ENCODE results near the gene ZNF282.
"Not testable (repeated sequence)": the region's sequence is repeated elsewhere in the genome, so short reads cannot be mapped to it uniquely, and the experiment has no call there.

ZNF282 gene

DNA sequence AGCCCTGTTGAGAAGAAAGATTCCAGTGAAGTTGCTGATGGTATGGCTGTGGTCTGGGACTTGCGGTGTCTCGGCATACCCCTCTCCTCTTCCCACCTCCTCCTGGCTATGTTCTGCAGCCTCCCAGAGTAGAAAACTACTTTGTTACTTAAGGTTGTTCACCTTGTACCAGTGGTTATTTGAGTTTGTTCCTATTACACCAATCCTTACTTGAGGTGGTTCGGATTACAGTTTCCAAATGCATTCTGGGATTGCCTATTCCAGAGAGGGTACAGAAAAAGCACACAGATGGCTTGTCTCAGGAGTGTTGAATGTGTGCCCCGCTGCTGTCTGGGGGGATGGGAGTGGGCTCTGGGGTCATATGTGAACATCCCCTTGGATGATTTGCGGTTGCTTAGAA is 59.8 kb downstream of the ZNF282 start:
- DNase-seq, result no peak

DNA sequence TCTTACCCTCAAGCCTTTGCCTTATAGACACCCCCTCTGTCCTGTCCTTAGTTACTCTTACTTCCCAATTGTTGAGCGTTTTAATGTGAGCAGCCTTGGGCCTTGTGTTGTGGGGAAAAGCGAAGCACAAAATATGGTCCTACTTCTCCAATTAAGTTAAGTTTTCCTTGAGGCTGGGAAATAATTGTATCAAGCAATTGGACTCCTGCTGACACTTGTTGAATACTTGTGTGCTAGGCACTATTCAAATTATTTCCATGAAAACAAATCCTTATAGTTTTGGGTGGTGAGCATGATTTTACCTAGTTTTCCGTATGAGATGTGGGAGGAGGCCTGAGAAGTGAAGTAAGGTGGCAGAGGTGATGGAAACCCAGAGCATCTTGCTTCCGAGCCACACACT is 61.2 kb downstream of the ZNF282 start:
- no peak for DNase-seq

DNA sequence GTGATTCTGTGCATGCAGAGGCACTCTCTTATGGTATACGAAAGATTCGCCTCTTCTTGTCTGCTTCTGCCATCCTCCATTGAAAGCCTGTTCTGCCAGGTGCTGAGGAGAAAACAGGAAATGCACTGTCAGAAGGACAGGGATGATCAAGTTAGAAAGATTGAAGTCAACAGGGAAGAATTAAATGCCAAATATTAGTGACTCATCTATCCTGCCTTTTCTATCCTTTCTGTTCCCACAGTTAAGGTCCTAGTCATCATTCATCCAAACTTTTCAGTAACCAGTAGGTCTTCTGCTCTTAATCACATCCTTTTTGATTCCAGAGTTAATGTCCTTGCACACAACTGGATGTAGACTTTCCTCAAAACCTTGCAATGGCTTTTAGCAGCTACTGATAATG is 61.8 kb downstream of the ZNF282 start:
- DNase-seq, result no peak

DNA sequence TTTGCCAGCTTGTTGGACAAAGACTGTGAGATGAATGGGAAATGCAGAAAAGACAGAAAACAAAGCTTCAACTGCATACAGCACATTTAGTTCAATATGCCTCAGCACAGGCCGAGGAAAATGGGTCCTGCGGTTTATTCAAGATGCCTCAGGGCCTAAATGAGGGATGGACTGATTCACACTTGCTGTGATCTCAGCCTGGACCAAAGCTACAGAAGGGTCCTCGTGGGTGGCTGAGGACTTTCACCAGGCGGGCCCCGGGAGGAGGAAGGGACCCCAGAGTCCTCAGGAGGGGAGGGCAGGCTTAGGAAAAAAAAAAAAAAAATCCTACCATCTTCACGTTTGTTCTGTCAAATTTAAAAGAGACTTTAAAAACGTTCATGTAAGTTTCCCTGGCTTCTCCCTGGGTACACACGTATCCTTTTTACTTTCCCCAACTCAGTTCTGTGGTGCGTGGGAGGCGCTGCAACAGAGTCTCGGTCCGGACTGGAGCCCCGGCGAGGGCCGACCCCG is 66.0 kb downstream of the ZNF282 start:
- peak in 7 of 51 donors; percentile 10 to 52 (median 32) for DNase-seq

DNA sequence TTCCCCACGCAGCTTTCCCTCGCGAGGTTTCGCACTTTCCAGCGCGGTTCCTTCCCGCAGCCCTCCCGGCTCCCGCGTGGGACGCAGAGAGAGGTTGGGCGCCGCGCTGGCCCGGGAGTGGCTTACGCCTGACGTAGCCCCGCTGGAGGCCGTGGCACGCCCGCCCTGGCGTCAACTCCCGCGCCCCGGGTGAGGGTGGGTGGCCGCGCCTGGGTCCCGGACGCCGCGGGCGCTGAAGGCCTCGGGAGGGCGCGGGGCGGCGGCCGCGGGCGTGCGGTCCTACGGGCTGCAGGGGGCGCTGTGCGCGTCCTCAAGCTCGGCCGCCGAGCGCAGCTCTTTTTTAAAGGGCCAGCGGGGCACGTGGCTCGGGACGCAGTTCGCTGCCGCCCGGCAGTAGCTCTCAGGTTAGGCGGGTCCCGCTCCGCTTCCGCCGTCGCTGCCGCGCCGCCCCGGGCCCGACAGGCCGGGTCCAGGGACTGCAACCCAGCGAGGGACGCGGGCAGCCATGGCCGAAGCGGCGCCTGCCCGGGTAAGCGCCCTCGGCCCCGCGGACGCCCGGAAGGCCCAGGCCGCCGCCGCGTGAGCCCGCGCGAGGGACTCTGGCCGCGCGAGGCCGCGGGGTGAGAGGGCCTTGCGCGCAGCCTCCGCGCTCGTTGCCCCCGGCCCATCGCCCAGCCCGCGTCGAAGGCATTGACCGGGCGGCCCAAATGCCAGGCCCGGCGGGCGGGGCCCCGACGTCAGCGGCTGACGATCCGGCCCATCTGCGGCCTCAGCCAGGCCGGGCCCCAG is 66.7 kb downstream of the ZNF282 start, which contains the start of gene ZNF783:
ZNF783 (plus strand) TSS at position 368 of the 789 bp plus-strand sequence; CDS start at position 506, 138 bp downstream.
- peak in 50 of 51 donors; percentile 14 to 93 (median 77) for DNase-seq

DNA sequence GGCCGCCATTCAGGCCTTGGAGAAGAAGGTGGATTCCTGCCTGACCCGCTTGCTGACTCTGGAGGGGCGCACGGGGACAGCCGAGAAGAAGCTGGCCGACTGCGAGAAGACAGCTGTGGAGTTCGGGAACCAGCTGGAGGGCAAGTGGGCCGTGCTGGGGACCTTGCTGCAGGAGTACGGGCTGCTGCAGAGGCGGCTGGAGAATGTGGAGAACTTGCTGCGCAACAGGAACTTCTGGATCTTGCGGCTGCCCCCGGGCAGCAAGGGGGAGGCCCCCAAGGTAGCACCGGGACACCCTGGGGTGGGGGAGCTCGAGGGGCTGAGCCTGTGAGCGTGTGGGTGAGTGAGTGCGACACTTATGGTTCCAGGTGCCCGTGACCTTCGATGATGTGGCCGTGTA is 71.1 kb downstream of the ZNF282 start:
- DNase-seq, result no peak

DNA sequence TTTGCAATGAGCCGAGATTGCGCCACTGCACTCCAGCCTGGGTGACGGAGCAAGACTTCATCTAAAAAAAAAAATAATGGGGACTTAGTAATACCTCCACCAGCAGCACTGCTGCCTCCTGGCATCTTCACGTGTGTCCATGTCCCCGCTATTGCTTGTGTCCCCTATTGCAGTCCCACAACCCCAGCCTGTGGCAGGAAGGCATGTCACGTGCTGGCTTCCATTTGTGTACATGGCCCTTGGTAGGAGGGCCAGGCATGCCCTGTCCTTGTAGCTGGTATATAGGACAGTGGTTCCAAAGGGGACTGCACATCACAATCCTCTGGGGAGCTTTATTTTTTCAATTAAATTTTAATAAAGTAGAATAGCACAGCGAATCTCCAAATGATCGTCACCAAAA is 72.4 kb downstream of the ZNF282 start:
- DNase-seq, result no peak

DNA sequence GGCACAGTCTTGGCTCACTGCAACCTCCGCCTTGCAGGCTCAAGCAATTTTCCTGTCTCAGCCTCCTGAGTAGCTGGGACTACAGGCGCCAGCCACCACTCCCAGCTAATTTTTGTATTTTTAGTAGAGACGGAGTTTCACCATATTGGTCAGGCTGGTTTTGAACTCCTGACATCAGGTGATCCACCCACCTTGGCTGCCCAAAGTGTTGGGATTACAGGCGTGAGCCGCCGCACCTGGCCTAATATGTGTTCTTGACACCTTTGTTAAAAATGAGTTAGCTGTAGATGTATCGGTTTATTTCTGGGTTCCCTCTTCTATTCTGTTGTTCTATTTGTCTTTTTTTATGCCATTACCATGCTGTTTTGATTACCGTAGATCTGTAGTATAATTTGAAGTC is 79.1 kb downstream of the ZNF282 start:
- not testable (repeated sequence) for DNase-seq

Data from hypothalamus (tissue), 51 donors.